GM18868 (cell line): ENCODE data around the gene ANO2.
"Not testable (repeated sequence)": the region's sequence is repeated elsewhere in the genome, so short reads cannot be mapped to it uniquely, and the experiment has no call there.

Experiments
- ATAC-seq: cut with Tn5 transposase; IDR thresholded peaks from one replicate; pipeline ENCODE4 v1.9.1; 2021; ENCODE audit warnings: mild to moderate bottlenecking, moderate library complexity; ENCODE audit not compliant: unreplicated experiment

The ANO2 gene

DNA sequence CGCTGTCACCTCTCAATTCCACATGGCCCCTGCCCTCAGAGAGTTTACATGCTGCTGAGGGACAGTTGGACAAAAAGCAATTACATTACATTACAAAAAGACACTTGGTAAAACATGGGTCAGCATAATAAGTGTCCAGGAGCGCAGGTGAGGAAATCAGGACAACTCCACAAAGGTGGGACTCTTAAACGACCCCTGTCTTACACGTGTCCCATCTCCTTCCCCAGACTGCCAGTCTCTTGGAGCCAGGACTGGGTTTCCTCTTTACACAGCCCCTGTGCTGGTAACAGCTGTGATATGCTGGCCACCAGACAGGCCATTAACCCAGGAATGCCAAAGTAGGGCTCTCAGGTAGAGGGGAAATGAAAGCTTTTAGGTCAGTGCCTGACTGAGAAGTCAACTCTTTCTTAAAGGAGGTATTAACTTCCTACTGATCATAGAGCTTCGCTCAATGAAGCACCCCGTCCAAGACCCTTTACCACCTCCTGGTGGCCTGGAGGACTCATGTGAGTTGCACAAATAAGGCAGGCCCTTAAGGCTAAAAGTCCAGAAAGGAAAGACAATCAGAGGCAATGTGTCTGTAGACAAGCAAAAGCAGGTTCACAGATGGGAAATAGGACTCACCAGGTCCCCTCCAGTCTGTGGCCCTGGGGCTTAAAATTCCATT lies 55.5 kb downstream of the ANO2 start:
- no peak for ATAC-seq

DNA sequence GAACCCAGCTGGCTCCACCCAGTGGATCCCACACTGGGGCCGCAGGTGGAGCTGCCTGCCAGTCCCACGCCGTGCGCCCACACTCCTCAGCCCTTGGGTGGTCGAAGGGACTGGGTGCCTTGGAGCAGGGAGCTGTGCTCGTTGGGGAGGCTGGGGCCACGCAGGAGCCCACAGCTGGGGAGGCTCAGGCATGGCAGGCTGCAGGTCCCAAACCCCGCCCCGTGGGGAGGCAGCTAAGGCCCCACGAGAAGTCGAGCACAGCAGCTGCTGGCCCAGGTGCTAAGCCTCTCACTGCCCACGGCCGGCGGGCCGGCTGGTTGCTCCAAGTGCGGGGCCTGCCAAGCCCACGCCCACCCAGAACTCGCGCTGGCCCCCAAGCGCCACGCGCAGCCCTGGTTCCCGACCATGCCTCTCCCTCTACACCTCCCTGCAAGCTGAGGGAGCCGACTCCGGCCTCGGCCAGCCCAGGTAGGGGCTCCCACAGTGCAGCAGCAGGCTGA lies 56.2 kb downstream of the ANO2 start:
- ATAC-seq = no peak

DNA sequence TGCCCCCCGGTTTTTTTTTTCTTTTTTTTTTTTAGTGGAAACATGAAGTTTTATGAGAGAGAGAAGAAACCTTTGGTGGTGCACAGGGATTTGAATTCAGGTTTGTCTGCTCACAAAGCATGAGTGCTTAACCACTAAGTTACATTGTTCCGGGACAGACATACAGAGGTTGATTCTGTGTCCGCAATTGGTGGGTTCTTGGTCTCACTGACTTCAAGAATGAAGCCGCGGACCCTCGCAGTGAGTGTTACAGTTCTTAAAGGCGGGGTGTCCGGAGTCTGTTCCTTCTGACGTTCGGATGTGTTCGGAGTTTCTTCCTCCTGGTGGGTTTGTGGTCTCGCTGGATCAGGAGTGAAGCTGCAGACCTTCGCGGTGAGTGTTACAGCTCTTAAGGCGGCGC lies 57.2 kb downstream of the ANO2 start:
- not testable (repeated sequence) for ATAC-seq

DNA sequence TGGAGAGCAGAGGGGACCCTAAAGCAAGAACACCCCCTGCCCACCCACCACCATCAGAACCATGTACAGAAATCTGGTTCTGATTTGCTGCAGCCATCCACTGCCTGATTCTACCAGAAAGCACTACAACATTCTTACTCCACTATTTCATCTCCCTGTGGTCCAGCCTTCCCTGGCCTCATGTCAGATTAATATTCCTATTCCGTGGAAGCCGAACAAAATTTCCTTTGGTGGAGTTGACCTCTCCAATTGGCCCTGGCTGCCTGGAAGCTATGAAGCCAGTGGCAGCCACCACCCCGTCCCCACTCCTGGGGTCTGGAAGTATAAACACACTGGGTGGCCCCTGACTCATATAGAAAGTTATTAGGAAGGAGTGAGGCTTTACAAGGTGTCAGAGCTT lies 60.2 kb downstream of the ANO2 start:
- no peak for ATAC-seq

DNA sequence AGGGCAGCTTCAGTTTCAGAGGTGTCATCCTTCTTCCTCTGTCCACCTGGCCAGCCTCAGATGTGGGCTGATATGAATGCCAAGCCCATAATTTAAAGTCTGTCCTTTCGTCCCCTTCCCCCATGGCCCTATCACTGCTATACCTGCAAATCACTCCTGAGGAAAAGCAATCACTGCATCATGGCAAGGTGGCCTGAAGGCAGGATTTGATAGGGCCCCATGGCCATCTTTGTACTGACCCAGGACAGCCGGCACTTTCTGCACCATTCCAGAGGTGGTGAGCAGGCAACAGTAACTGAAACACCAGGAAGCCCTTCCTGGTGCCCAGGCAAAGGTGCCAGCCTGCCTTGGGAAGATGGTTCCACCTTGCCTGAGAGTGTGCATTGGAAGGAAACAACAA lies 60.8 kb downstream of the ANO2 start:
- no peak for ATAC-seq

DNA sequence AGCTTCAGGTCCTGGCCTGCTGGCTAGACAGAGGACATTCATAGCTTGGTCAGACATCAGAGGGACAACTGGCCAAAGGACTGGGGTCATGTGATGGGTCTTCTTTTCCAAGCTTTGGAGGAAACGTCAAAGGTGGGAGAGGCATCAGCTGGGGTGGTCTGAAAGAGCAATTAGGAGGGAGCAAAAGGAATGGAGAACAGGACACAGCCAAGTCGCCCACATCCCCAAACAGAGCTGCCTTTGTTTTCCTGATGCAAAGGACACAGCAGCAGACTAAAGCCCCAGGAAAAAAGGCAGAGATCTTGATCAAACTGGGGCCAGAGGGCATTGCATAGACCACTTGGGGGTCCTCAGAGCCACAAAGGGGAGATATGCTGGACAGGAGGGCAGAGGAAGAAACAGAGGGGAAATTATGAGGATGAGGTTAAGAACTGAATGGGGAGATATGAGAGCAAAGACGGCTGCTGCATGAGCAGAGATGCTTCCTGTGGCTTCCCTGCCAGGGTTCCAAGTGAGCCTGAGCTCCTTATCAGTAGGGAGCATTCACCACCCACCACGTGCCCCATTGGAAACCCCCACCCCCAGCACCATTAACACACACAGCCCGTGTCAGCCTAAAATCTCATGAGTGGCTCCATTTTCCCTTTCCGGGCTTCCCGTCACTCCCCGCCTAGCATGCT lies 62.4 kb downstream of the ANO2 start:
- no peak for ATAC-seq

DNA sequence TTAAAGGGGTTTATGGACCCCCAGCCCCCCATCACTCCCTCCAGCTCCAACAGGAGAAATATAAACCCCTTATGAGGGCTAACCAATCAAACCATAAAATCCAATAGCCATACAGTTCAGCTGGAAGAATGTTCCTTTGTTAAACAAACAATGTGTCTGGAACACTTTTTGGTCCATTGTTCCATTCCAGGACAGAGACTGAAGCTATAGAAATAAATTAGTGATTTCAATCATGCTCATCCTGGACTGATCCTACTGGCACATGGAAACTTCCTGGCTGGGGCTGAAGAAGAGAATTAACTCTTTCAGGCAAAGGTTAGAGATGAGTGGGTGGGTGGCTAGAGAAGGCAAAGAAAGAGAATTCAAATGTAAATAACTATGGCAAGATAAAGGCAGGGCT lies 63.4 kb downstream of the ANO2 start:
- no peak for ATAC-seq

DNA sequence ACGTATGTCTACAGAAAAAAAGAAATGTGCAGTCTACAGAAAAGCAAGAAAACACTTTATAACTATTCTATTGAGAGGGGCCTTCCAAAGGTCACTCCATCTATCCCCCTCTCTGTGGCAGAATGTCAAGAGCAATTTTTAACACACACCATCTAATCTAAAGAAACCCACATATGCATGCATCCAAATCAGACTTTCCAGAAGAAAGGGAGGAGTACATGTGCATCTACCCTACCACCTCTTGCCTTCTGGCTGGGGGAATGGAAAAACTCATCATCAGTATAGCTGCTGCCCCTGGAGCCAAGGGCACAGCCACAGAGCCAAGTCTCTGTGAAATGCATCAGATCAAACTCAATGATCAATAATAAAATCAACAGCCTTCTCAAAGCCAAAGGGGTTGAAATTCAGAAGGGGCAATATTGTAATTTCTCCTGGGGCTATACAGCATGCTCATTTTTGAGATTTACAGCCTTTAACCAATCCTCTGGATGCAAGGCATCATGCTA lies 63.9 kb downstream of the ANO2 start:
- ATAC-seq = no peak

DNA sequence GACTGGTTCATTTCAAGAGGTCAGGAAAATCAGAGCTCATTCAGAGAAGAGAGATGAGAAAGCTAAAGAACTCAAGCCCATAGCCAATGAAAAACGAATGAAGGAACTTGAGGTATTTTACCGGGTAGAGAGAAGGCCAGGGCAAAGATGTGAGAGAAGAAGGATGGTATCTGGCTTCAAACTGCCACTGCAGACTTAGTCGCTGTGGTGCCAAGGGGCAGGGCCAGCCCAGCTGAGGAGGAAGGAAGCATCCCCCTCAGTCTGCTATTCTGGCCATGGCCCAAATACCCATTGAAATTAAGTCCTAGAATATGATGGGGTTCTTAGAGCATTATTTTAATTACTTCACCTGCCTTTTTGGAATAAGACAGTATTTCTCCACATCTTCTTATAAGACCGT lies 69.2 kb downstream of the ANO2 start:
- no peak for ATAC-seq

DNA sequence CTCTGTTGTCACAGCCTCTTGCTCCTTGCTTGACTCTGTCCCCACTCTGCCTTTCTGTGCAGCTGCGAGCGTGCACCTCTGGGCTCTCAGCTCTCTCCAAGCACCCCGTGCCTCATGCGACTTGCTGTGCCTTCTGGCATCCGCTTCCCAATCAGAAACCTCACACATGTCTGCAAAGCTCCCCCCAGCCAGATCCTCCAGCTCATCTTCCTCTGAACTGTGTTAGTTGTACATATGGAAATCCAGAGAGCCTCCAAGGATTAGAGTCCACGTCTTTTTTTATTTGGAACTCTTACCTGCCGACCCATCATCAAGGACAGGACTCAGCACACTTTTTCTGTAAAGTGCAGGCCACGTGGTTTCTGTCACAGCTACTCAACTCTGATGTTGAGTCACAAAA lies 70.5 kb downstream of the ANO2 start:
- no peak for ATAC-seq

DNA sequence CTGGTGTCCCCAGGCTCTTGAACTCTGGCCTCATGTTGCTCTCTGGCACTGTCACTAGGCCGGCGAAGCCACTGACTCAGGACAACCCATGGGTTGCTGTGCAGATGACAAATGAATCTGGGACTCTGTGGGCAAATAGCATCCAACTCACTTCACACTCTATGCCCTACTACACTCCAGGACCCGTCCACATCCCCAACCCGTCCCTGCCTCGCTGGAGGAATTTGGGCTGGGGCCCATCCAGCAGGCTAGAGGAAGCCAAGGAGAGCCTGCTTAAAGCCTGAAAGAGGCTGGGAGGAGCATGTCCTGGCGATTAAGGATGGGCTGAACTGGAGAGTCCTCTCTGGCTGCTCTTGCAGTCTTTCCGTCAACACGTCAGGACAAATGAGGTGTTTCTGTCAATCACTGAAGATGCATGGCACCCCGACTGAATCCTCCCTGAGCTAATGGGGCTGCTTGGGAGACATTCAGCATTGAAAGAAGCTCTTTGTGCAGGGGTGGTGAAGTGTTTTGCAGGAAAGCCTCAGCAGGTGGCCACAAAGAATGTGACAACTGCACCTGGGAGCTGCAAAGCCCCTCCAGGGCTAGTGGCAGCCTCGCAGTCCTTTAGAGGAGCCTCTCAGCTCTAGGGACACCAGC lies 71.7 kb downstream of the ANO2 start:
- ATAC-seq = no peak

DNA sequence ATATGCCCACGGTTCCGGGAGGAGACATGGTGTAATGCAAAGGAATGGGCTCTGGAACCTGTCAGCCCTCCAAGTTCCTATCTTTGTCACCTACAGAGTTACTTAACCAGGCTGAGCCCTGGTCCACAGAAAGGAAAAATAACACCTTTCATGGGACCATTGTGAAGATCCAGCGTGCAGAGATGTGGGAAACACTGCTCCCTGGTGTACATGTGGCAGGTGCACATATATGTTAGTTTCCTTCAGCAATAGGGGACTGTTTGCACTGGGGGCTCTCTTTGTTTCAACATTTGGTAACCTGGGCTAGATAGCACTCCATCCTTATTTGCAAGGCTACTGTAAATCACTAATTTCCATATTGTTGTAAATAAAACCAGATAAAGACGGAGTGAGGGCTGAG lies 72.3 kb downstream of the ANO2 start:
- ATAC-seq = no peak

DNA sequence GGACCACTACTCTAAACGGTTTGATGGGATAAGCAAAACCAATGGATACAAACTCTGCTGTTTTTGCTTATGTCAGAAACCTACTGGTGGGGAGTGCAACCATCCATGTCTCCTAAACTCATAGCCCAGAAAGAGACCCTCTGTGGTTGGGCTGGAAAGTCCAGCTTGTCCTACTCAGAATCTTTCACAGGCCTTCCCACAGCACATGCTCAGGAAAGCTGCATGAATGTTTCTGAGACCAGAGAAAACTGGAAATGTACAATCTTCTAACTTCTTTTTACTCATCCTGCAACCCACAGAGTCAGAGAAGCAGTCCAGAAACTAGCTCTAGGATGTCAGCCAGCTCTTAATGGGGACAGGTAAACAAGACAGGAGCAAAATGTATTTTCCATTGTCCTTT lies 73.3 kb downstream of the ANO2 start:
- no peak for ATAC-seq

DNA sequence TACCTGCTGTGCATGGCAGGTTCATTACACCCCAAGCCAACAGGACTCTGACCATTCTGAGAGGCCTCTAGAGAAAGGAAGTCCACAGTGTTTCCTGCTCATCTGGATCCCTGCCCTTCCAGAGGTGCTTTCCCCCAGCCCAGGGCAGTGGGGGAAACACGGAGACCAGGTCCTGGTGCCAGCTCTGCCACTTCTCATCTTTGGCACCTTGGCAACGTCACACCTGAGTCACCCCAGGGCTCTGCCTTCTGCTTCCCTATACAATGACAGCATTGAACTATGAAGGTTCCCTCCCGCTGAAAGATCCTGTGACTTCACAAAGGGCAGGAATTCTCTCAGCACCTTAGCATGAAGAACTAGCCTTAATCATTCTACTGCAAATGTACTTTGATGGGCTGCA lies 74.9 kb downstream of the ANO2 start:
- no peak for ATAC-seq

DNA sequence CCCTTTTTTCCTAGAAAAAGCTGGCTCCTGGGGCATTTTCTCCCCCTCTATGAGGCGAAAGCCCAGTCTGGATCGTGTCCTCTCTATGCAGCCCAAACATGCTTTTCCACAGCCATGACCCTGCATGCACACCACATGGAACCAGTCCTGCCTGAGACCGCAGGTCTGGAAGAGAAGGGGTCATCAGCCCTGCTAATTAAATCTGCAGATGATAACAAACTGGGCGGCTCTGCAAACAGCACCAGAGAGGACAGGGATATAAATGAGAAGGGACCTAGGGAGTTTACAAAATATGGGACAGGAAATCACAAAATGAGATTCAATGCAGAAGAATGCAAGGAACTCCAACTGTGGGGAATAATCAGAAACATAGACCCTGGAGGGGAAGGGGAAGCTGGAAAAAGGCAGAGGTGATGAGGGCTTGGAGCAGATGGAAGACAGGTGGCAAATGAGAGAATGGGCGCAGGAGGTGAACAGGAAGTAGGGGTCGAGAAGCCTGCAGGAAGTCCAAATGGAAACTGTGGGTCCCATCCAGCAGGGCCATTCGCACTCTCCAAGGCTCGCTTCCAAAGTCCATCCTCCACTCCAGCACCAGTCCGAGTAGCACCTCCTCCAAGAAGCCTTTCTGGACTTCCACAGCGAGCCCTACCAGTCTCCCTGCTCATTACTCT lies 76.3 kb downstream of the ANO2 start:
- no peak for ATAC-seq

DNA sequence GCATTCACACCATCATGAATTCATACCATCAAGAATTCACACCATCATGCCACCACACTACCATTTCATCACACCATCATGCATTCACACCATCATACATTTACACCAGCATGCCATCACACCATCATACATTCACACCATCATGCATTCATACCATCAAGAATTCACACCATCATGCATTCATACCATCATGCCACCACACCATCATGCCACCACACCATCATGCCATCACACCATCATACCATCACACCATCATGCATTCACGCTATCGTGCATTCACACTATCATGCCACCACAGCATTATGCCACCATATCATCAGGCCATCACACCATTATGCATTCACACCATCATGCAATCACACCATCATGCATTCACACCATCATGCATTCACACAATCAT lies 79.7 kb downstream of the ANO2 start:
- ATAC-seq = no peak

DNA sequence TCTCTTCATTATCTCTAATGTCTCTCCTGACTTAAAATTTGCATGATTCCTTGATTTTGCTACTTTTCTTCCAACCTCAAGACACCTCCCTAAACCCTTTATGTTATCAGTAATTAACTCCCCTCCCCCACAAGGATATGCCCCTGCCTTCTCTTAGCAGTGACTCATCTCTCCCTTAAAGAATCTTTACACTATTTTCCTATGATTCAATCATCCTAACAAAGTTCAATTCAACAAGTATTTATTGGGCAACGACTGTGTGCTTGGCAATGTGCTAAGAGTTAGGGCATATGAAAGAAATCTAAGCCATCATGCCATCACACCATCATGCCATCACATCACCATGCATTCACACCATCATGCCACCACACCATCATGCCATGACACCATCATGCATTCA lies 80.1 kb downstream of the ANO2 start:
- ATAC-seq = no peak

DNA sequence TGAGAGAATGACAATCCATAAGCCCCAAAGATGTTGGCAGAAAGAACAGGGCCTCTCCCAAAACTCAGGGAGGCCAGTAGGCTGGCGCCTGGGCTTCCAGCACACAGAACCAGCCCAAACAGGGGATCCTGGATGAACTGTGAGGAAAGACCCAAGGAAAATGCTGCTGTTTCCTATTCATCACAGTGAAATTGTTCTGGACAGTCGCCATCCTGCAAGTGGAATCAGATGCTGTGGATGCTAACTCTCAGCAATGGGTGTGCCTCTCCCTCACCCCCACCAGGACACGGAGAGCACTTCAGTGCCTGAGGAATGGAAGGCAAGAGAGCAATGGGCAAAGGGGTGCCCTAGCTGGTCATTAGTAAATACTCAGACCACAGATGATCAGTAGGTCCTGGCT lies 80.8 kb downstream of the ANO2 start:
- ATAC-seq = no peak

DNA sequence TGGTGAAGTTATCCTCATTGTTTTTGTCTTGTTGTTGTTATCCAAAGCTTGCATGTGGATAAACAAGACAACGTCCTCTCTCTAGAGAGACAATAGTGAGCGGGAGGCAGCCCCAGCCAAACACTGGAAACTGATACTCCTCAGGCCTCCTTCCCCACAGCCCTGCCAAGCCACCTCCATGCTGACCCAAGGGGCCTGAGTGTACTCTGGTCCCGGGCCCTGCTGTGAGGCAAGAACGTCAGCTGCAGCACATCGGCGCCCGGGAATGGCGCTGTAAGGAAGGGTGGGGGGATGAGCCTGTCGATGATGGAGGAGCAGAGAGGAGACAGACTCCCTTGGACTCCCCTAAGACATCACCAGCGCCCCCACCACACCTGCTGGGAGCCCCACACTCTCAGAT lies 83.6 kb downstream of the ANO2 start:
- ATAC-seq = no peak

DNA sequence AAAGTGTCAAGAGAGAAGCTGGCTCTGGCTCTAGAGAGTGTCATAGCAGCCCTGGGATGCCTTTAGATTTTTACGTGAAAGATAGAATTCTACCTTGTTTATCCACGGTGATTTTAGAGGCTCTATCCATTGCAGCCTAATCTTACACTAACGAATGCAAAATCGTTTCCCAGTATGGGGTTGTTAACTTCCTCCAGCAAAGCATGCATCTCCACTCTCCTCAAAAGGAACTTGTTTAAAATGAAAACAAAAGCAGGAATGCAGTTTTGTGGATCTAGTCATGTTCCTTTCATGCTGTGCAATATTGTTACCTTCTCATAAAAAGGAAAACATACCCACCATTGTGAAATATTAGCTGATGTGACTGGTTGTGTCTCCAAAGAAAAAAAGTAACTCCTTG lies 88.4 kb downstream of the ANO2 start:
- ATAC-seq = no peak

DNA sequence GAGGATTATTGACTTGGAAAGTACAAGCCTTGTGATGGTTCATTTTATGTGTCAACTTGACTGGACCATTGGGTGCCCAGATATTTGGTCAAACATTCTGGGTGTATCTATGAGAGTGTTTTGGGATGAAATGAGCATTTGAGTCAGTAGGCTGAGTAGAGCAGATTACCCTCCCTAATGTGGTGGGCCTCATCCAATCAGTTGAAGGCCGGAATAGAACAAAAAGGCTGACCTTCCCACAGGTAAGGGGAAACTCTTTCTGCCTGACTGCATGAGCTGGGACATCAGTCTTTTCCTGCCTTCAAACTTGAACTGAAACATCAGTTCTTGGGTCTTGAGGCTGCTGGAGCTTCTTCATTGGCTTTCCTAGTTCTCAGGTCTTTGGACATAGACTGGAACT lies 98.1 kb downstream of the ANO2 start:
- no peak for ATAC-seq

DNA sequence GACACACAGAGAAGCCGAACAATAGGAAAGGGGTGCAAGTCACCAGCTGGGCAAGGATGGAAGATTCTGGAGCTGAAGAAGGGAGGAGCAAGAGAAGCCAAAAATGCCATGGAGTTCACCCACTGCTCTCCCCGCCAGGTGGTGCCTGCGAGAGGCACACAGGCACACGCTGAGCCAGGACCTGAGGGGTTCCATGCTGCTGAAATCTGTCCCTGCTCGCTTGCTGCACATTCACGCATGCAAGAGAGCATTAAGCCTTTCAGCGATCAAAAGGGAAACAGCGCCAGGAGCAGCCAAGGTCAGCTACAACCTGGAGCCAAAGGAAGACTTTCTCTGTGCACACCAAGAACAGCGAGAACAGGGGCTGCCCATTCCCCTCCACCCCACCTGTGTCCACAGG lies 104.1 kb downstream of the ANO2 start:
- ATAC-seq = no peak
